ENCODE results near the gene KIR3DL2.

- TF ChIP-seq CTCF (IDR thresholded peaks at IDR 0.05): no peak
- TF ChIP-seq ZFX (IDR thresholded peaks at IDR 0.05; ENCODE audit: borderline replicate concordance): no peak
Measured at GRCh38 chr19:54893406-54893805, 43.2 kb downstream of the KIR3DL2 start.

Measured in 22Rv1 (cell line).